K562 (cell line): Measurements from ENCODE around the gene HOTAIR. TPM values are rescaled to one million over a fixed set of nuclear protein-coding genes. Genes with fewer than 3 reads are reported as not detected.
A peak's percentile ranks its signal among the peaks of the same experiment; 100 is the strongest.

Source experiments
- BHLHE40 ChIP-seq: IDR thresholded peaks from 2 replicates; pipeline ENCODE4 v1.6.1; 2011; ENCODE audit warnings: low read length, improper control_type of control experiment
- GTF3C2 ChIP-seq: IDR thresholded peaks from 3 replicates; pipeline ENCODE4 v1.6.1; 2011; ENCODE audit warnings: borderline replicate concordance, mild to moderate bottlenecking, moderate library complexity; ENCODE audit not compliant: insufficient read length; ENCODE audit errors: extremely low read depth
- HBP1 ChIP-seq: fragments of 450-650 bp; formaldehyde crosslinking; IDR thresholded peaks from 2 replicates; pipeline ENCODE4 v1.4.0; 2022; ENCODE audit warnings: missing genetic modification characterization
- KLF16 ChIP-seq: IDR thresholded peaks from 2 replicates; pipeline ENCODE4 v1.6.1; 2016; ENCODE audit warnings: antibody characterized with exemption
- POLR2H ChIP-seq: IDR thresholded peaks from 2 replicates; pipeline ENCODE4 v1.6.1; 2016; ENCODE audit warnings: missing genetic modification characterization, low read depth, mild to moderate bottlenecking, control low read depth, missing compliant biosample characterization, moderate library complexity
- PREB ChIP-seq: sonication (generic); formaldehyde crosslinking; IDR thresholded peaks from 2 replicates; pipeline ENCODE4 v1.8.1; 2023; ENCODE audit warnings: mild to moderate bottlenecking, missing genetic modification reagents
- SUPT5H ChIP-seq: fragments of 450-650 bp; IDR thresholded peaks from 2 replicates; pipeline ENCODE4 v1.6.1; 2016
- TEAD1 ChIP-seq, 2 experiments: fragments of 450-650 bp in 1 of 2; sonication (generic) in 1 of 2; formaldehyde crosslinking; IDR thresholded peaks; 2 replicates each; pipeline versions ENCODE4 v1.4.0 to v1.8.0; 2020 to 2022; ENCODE audit warnings: mild to moderate bottlenecking in 2 of 2, missing genetic modification reagents in 1 of 2
- XRCC3 ChIP-seq: fragments of 450-650 bp; IDR thresholded peaks from 2 replicates; pipeline ENCODE4 v1.6.1; 2017; ENCODE audit warnings: mild to moderate bottlenecking, moderate library complexity
- ZBTB49 ChIP-seq: sonication (generic); formaldehyde crosslinking; IDR thresholded peaks from 2 replicates; pipeline ENCODE4 v1.8.0; 2022; ENCODE audit warnings: missing genetic modification reagents, mild to moderate bottlenecking, borderline replicate concordance
- ZEB2 ChIP-seq: fragments of 450-650 bp; IDR thresholded peaks from 2 replicates; pipeline ENCODE4 v1.6.1; 2016
- polyA plus RNA-seq, 8 experiments: library from polyadenylated mRNA; depleted of rRNA in 4 of 8; stranded (reverse) in 5 of 8; unstranded in 3 of 8; fragments of >200 nt; fragmentation: Nextera tagmentation in 2 of 8; fragmentation: Illumina TruSeq in 1 of 8; extraction: Ambion mirVana in 2 of 8; extraction: Trizol in 1 of 8; gene quantifications; 2 replicates each; pipeline versions ENCODE4 v1.2.1 to v1.2.3, GENCODE V29; 2011 to 2014; ENCODE audit warnings: inconsistent platforms in 1 of 8, missing spikeins in 1 of 8
- total RNA-seq, 7 experiments: library from RNA; depleted of rRNA in 6 of 7; stranded (reverse); fragments of >200 nt in 6 of 7; fragmentation: Illumina TruSeq in 2 of 7; extraction: Trizol in 2 of 7; gene quantifications; 2 replicates each; pipeline versions ENCODE4 v1.2.1 to v1.2.3, GENCODE V29; 2011 to 2021; ENCODE audit warnings: low replicate concordance in 1 of 7
- TF ChIP-seq, protein P1 (sequence below): fragments of 250-450 bp; sonication (Bioruptor Pico); IDR thresholded peaks from 2 replicates; pipeline ENCODE4 v1.6.1; 2021; ENCODE audit warnings: mild to moderate bottlenecking
- TF ChIP-seq, protein P2 (sequence below), 2 experiments: fragments of 450-650 bp; IDR thresholded peaks; 2 replicates each; pipeline ENCODE4 v1.6.1; 2018; ENCODE audit warnings: mild to moderate bottlenecking in 2 of 2, low read depth in 1 of 2; ENCODE audit not compliant: partially characterized antibody in 2 of 2

The HOTAIR gene
- total and polyA plus RNA-seq, 9 of the 15 experiments (the other 6 are each of a cell fraction or from before 2014, with no cell fraction given), result 0.04 TPM; not detected in 8

- TF ChIP-seq HBP1 (CRISPR knock-in tag), result no peak
- no peak for TF ChIP-seq BHLHE40
- TF ChIP-seq, protein P1, sequence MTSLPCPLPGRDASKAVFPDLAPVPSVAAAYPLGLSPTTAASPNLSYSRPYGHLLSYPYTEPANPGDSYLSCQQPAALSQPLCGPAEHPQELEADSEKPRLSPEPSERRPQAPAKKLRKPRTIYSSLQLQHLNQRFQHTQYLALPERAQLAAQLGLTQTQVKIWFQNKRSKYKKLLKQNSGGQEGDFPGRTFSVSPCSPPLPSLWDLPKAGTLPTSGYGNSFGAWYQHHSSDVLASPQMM (CRISPR knock-in tag), result no peak
- no peak for TF ChIP-seq PREB (CRISPR knock-in tag)
- no peak for TF ChIP-seq SUPT5H
- no peak for TF ChIP-seq POLR2H (tag)
- no peak for TF ChIP-seq KLF16
- no peak for TF ChIP-seq ZBTB49
- TF ChIP-seq, protein P2, sequence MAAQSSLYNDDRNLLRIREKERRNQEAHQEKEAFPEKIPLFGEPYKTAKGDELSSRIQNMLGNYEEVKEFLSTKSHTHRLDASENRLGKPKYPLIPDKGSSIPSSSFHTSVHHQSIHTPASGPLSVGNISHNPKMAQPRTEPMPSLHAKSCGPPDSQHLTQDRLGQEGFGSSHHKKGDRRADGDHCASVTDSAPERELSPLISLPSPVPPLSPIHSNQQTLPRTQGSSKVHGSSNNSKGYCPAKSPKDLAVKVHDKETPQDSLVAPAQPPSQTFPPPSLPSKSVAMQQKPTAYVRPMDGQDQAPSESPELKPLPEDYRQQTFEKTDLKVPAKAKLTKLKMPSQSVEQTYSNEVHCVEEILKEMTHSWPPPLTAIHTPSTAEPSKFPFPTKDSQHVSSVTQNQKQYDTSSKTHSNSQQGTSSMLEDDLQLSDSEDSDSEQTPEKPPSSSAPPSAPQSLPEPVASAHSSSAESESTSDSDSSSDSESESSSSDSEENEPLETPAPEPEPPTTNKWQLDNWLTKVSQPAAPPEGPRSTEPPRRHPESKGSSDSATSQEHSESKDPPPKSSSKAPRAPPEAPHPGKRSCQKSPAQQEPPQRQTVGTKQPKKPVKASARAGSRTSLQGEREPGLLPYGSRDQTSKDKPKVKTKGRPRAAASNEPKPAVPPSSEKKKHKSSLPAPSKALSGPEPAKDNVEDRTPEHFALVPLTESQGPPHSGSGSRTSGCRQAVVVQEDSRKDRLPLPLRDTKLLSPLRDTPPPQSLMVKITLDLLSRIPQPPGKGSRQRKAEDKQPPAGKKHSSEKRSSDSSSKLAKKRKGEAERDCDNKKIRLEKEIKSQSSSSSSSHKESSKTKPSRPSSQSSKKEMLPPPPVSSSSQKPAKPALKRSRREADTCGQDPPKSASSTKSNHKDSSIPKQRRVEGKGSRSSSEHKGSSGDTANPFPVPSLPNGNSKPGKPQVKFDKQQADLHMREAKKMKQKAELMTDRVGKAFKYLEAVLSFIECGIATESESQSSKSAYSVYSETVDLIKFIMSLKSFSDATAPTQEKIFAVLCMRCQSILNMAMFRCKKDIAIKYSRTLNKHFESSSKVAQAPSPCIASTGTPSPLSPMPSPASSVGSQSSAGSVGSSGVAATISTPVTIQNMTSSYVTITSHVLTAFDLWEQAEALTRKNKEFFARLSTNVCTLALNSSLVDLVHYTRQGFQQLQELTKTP (IDR thresholded peaks at IDR 0.05; ENCODE audit: low read depth in 1 of 2, partially characterized antibody in 2 of 2), result peak in 1 of 2 experiments; percentile 44
- 0 out of 2 replicates have a peak, but pooled peaks have one; percentile 32 for TF ChIP-seq ZEB2
- no peak for TF ChIP-seq GTF3C2
- no peak for TF ChIP-seq XRCC3
- TF ChIP-seq TEAD1 (CRISPR knock-in tag; IDR thresholded peaks at IDR 0.05), result no peak
Measured at GRCh38 chr12:54017027-54017788, 42.5 kb upstream of the HOTAIR start (continued).
